K562 (cell line): ENCODE results near the gene IRS1. TPM values are rescaled to one million over a fixed set of nuclear protein-coding genes. Genes with fewer than 3 reads are reported as not detected.

Source experiments
- CHD7 ChIP-seq: fragments of 200-600 bp; sonication (generic); IDR thresholded peaks from one replicate; pipeline ENCODE4 v1.6.1; 2012; ENCODE audit warnings: mild to moderate bottlenecking, low read depth, low read length, inconsistent platforms
- CREB3 ChIP-seq: fragments of 450-650 bp; conservative IDR thresholded peaks from 2 replicates; pipeline ENCODE4 v1.6.1; 2016; ENCODE audit warnings: missing genetic modification characterization, low read depth, mild to moderate bottlenecking, missing compliant biosample characterization, moderate library complexity
- RBM22 ChIP-seq: fragments of 200-400 bp; formaldehyde crosslinking; IDR thresholded peaks from 2 replicates; pipeline ENCODE4 v1.6.1; 2018; ENCODE audit warnings: low read length, low read depth; ENCODE audit not compliant: poor library complexity, severe bottlenecking
- SAFB ChIP-seq: fragments of 200-400 bp; formaldehyde crosslinking; IDR thresholded peaks from 2 replicates; pipeline ENCODE4 v1.6.1; 2017; ENCODE audit warnings: low read depth, low read length, borderline replicate concordance
- SOX6 ChIP-seq: fragments of 450-650 bp; IDR thresholded peaks from 2 replicates; pipeline ENCODE4 v1.6.1; 2014; ENCODE audit warnings: mild to moderate bottlenecking
- TEAD1 ChIP-seq, 2 experiments: fragments of 450-650 bp in 1 of 2; sonication (generic) in 1 of 2; formaldehyde crosslinking; IDR thresholded peaks; 2 replicates each; pipeline versions ENCODE4 v1.4.0 to v1.8.0; 2020 to 2022; ENCODE audit warnings: mild to moderate bottlenecking in 2 of 2, missing genetic modification reagents in 1 of 2
- ZNF407 ChIP-seq: fragments of 450-650 bp; IDR thresholded peaks from 2 replicates; pipeline ENCODE4 v1.6.1; 2016; ENCODE audit warnings: low read depth
- polyA plus RNA-seq, 8 experiments: library from polyadenylated mRNA; depleted of rRNA in 4 of 8; stranded (reverse) in 5 of 8; unstranded in 3 of 8; fragments of >200 nt; fragmentation: Nextera tagmentation in 2 of 8; fragmentation: Illumina TruSeq in 1 of 8; extraction: Ambion mirVana in 2 of 8; extraction: Trizol in 1 of 8; gene quantifications; 2 replicates each; pipeline versions ENCODE4 v1.2.1 to v1.2.3, GENCODE V29; 2011 to 2014; ENCODE audit warnings: inconsistent platforms in 1 of 8, missing spikeins in 1 of 8
- total RNA-seq, 7 experiments: library from RNA; depleted of rRNA in 6 of 7; stranded (reverse); fragments of >200 nt in 6 of 7; fragmentation: Illumina TruSeq in 2 of 7; extraction: Trizol in 2 of 7; gene quantifications; 2 replicates each; pipeline versions ENCODE4 v1.2.1 to v1.2.3, GENCODE V29; 2011 to 2021; ENCODE audit warnings: low replicate concordance in 1 of 7

The IRS1 gene
- total and polyA plus RNA-seq, 9 of the 15 experiments (the other 6 are each of a cell fraction or from before 2014, with no cell fraction given) = under 0.01 to 0.31 (median 0.08) TPM; not detected in 1

GRCh38 chr2:226835420-226835795 is 35.8 kb upstream of the IRS1 start (continued):
- TF ChIP-seq CHD7 = no peak
- peak; percentile 80 for TF ChIP-seq SOX6
- TF ChIP-seq ZNF407 = no peak
- no peak for TF ChIP-seq CREB3 (tag)
- no peak for TF ChIP-seq TEAD1 (CRISPR knock-in tag; IDR thresholded peaks at IDR 0.05)
- TF ChIP-seq SAFB = no peak
- TF ChIP-seq RBM22 = no peak
